DND-41 (cell line): ENCODE results near the gene CARS1.
"Not testable (repeated sequence)": the region's sequence is repeated elsewhere in the genome, so short reads cannot be mapped to it uniquely, and the experiment has no call there.

Experiments used
- CTCF ChIP-seq: IDR thresholded peaks from 2 replicates; pipeline ENCODE4 v1.5.1; 2012; ENCODE audit warnings: borderline replicate concordance, low read length, moderate library complexity, mild to moderate bottlenecking; ENCODE audit not compliant: poor library complexity, severe bottlenecking; ENCODE audit errors: extremely low read depth
- EZH2 ChIP-seq: IDR thresholded peaks from 3 replicates; pipeline ENCODE4 v1.6.1; 2012; ENCODE audit warnings: borderline replicate concordance, low read depth, mild to moderate bottlenecking, moderate library complexity, low read length, inconsistent platforms; ENCODE audit not compliant: severe bottlenecking

DNA sequence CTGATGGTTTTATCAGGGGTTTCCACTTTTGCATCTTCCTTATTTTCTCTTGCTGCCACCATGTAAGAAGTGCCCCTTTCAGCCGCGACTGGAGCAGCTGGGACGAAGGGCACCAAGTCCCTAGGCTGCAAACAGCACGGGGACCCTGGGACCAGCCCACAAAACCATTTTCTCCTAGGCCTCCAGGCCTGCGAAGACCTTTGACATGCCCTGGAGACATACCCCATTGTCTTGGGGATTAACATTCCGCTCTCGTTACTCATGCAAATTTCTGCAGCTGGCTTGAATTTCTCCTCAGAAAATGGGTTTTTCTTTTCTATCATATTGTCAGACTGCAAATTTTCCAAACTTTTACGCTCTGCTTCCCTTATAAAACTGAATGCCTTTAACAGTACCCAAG is 6.7 kb upstream of the CARS1 start:
- not testable (repeated sequence) for TF ChIP-seq CTCF, EZH2
